HepG2 (cell line): ENCODE results near the gene NSUN3. TPM values are rescaled to one million over a fixed set of nuclear protein-coding genes. Genes with fewer than 3 reads are reported as not detected.

Source experiments
- ATAC-seq: fragments of 200-7000 bp; cut with Tn5 transposase; 3 replicates; pipeline ENCODE4 v1.9.1; 2020; ENCODE audit warnings: mild to moderate bottlenecking, moderate library complexity
- BruUV-seq: library from RNA; stranded (reverse); fragments of 400-500 nt; replicated peaks from 2 replicates; lab custom pipeline; 2021; lab: Mats Ljungman, UMichigan
- CTCF ChIA-PET: fragments of 300-600 bp; formaldehyde crosslinking; extraction: SDS; loops from one replicate; lab custom pipeline; 2021; ENCODE audit warnings: low total read pairs, inconsistent platforms, low intra/inter-chr PET ratio; lab: Yijun Ruan, JAX
- POLR2A ChIA-PET: fragments of 350-600 bp; sonication (Branson Sonifier 250); formaldehyde crosslinking; loops from one replicate; lab custom pipeline; 2020; ENCODE audit warnings: antibody characterized with exemption, inconsistent platforms; lab: Yijun Ruan, JAX
- DNase-seq: peaks from one replicate; pipeline ENCODE4 v3.0.0-alpha.2; 2015; ENCODE audit warnings: low spot score
- FAIRE-seq: peaks from 3 replicates; lab custom pipeline; 2011; peaks lifted over from hg19 to GRCh38; lab: Jason Lieb, UNC
- H2AFZ ChIP-seq: one replicate; pipeline ENCODE4 v1.6.1; 2011; ENCODE audit warnings: low read length, inconsistent platforms
- H3K27ac ChIP-seq: fragments of 300-600 bp; 3 replicates; pipeline ENCODE4 v1.8.0; 2011; ENCODE audit warnings: mixed run types, mild to moderate bottlenecking, mixed read lengths, low read length, inconsistent platforms; ENCODE audit not compliant: insufficient read depth; ENCODE audit errors: extremely low read length
- H3K27me3 ChIP-seq, 2 experiments: fragments of 200-600 bp in 1 of 2; 2 replicates in 1 of 2; 3 replicates in 1 of 2; pipeline versions ENCODE4 v1.6.0 to v1.8.0; 2011; ENCODE audit warnings: low read length in 2 of 2, mild to moderate bottlenecking in 2 of 2, moderate library complexity in 2 of 2, inconsistent platforms in 1 of 2; ENCODE audit not compliant: insufficient read depth in 2 of 2, control insufficient read depth in 1 of 2
- H3K36me3 ChIP-seq, 2 experiments: fragments of 200-600 bp in 1 of 2; replicated peaks in 1 of 2; 2 replicates in 1 of 2; 3 replicates in 1 of 2; pipeline versions ENCODE4 v1.5.1 to v1.8.0; 2011; ENCODE audit warnings: low read length in 2 of 2, inconsistent platforms in 1 of 2; ENCODE audit not compliant: insufficient read depth in 2 of 2, control insufficient read depth in 1 of 2
- H3K4me1 ChIP-seq: 2 replicates; pipeline ENCODE4 v1.5.1; 2012; ENCODE audit warnings: low read length, inconsistent platforms; ENCODE audit not compliant: insufficient read depth
- H3K4me2 ChIP-seq: 2 replicates; pipeline ENCODE4 v1.6.0; 2011; ENCODE audit warnings: low read depth, low read length, inconsistent platforms
- H3K4me3 ChIP-seq, 3 experiments: fragments of 200-600 bp in 1 of 3; sonication (generic), shearing (Covaris generic) in 1 of 3; replicated peaks in 1 of 3; 2 replicates each; pipeline ENCODE4 v1.5.1; 2011 to 2016; ENCODE audit warnings: low read length in 3 of 3, inconsistent platforms in 2 of 3, low read depth in 2 of 3, mild to moderate bottlenecking in 2 of 3, control low read depth in 1 of 3, mixed read lengths in 1 of 3; ENCODE audit not compliant: insufficient read depth in 1 of 3
- H3K79me2 ChIP-seq: one replicate; pipeline ENCODE4 v1.6.1; 2011; ENCODE audit warnings: low read length, inconsistent platforms; ENCODE audit not compliant: insufficient read depth
- H3K9ac ChIP-seq: 2 replicates; pipeline ENCODE4 v1.6.0; 2011; ENCODE audit warnings: mild to moderate bottlenecking, low read depth, low read length, inconsistent platforms; ENCODE audit not compliant: insufficient read depth
- H3K9me3 ChIP-seq: 2 replicates; pipeline ENCODE4 v1.5.1; 2012; ENCODE audit warnings: mild to moderate bottlenecking, low read length
- H4K20me1 ChIP-seq: 2 replicates; pipeline ENCODE4 v1.6.0; 2011; ENCODE audit warnings: inconsistent platforms, mild to moderate bottlenecking, low read length, moderate library complexity; ENCODE audit not compliant: insufficient read depth
- AHR ChIP-seq: IDR thresholded peaks from 2 replicates; pipeline ENCODE4 v1.6.1; 2018; ENCODE audit warnings: missing genetic modification reagents, missing compliant biosample characterization
- CEBPZ ChIP-seq: IDR thresholded peaks from 2 replicates; pipeline ENCODE4 v1.6.1; 2012; ENCODE audit warnings: low read length, improper control_type of control experiment
- FOXM1 ChIP-seq: sonication (generic); formaldehyde crosslinking; IDR thresholded peaks from 2 replicates; pipeline ENCODE4 v1.5.0; 2020; ENCODE audit warnings: missing genetic modification reagents
- LBX2 ChIP-seq: sonication (generic); formaldehyde crosslinking; IDR thresholded peaks from 2 replicates; pipeline ENCODE4 v1.5.0; 2020; ENCODE audit warnings: missing genetic modification reagents, mild to moderate bottlenecking, borderline replicate concordance
- PHB2 ChIP-seq: fragments of 450-650 bp; IDR thresholded peaks from 2 replicates; pipeline ENCODE4 v1.6.1; 2018; ENCODE audit not compliant: partially characterized antibody
- SKI ChIP-seq: fragments of 450-650 bp; IDR thresholded peaks from one replicate; pipeline ENCODE4 v1.6.1; 2018; ENCODE audit warnings: mild to moderate bottlenecking; ENCODE audit not compliant: partially characterized antibody
- ZBTB10 ChIP-seq: sonication (generic); formaldehyde crosslinking; IDR thresholded peaks from 2 replicates; pipeline ENCODE4 v1.4.0; 2020; ENCODE audit warnings: missing genetic modification reagents, borderline replicate concordance
- ZNF724P ChIP-seq: sonication (generic); formaldehyde crosslinking; IDR thresholded peaks from 2 replicates; pipeline ENCODE4 v1.8.0; 2022; ENCODE audit warnings: missing genetic modification reagents, borderline replicate concordance
- WGBS: methylation state at CpG from one replicate; pipeline ENCODE4 v1.1.6; 2017; ENCODE audit warnings: low lambda C conversion rate; 5-methylcytosine and 5-hydroxymethylcytosine counted together
- in situ Hi-C: cut with HindIII; loops from 2 replicates; pipeline ENCODE4 v1.10.0; 2017; ENCODE audit warnings: low pct_unique_long_range_greater_than_20kb; ENCODE audit not compliant: extremely low pct_ligation_motif_present
- intact Hi-C: fragments of 100-400 bp; cut with micrococcal nuclease; formaldehyde crosslinking; loops from one replicate; pipeline ENCODE4 v1.10.0; 2022; ENCODE audit not compliant: unreplicated experiment
- polyA plus RNA-seq, 8 experiments: library from polyadenylated mRNA; depleted of rRNA in 3 of 8; stranded (reverse) in 7 of 8; unstranded in 1 of 8; fragments of >200 nt; fragmentation: Illumina TruSeq in 4 of 8; extraction: Trizol in 4 of 8; gene quantifications; 2 replicates each; pipeline versions ENCODE4 v1.2.1 to v1.2.3, GENCODE V29; 2011 to 2016; ENCODE audit warnings: low read depth in 4 of 8, missing spikeins in 1 of 8, mixed read lengths in 1 of 8; ENCODE audit not compliant: insufficient read depth in 1 of 8
- total RNA-seq, 5 experiments: library from RNA; depleted of rRNA; stranded (reverse); fragments of >200 nt; fragmentation: Illumina TruSeq; extraction: Trizol; gene quantifications; 2 replicates each; pipeline ENCODE4 v1.2.3, GENCODE V29; 2016; ENCODE audit warnings: low read depth in 1 of 5
- TF ChIP-seq, protein P1 (sequence below): IDR thresholded peaks from 2 replicates; pipeline ENCODE4 v1.6.1; 2016; ENCODE audit warnings: control low read depth
- TF ChIP-seq, protein P2 (sequence below): sonication (generic); formaldehyde crosslinking; IDR thresholded peaks from 2 replicates; pipeline ENCODE4 v1.9.0; 2021; ENCODE audit warnings: missing genetic modification reagents, borderline replicate concordance
- TF ChIP-seq, protein P3 (sequence below): sonication (generic); formaldehyde crosslinking; IDR thresholded peaks from 2 replicates; pipeline ENCODE4 v1.4.0; 2020; ENCODE audit warnings: mild to moderate bottlenecking, missing genetic modification reagents

The NSUN3 gene
- total and polyA plus RNA-seq, 2 of the 13 experiments (the other 11 are each of a cell fraction or from before 2014, with no cell fraction given) = 3.2 to 10.6 TPM

DNA sequence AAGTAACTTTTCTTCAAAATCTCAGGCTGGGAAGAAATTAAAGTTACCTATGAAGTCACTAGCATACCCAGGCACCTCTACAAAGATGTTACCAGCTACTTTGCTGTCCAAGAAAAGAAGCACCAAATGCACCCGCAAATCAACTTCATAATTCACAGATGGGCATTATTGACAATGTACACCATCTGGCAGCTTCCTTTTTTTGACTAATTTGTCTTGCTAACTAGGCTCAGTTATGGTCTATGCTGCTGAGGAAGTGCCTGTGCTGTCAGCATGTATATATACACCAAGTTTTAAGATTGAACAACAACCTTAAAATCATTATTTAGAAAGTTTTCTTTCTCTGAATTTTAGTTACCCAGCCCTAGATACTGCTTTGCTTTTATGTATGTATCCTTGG is 93.8 kb downstream of the NSUN3 start (continued):
- TF ChIP-seq, protein P1, sequence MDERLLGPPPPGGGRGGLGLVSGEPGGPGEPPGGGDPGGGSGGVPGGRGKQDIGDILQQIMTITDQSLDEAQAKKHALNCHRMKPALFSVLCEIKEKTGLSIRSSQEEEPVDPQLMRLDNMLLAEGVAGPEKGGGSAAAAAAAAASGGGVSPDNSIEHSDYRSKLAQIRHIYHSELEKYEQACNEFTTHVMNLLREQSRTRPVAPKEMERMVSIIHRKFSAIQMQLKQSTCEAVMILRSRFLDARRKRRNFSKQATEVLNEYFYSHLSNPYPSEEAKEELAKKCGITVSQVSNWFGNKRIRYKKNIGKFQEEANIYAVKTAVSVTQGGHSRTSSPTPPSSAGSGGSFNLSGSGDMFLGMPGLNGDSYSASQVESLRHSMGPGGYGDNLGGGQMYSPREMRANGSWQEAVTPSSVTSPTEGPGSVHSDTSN = no peak
- TF ChIP-seq ZNF724P (no peak), CEBPZ (no peak), FOXM1 (no peak)

GRCh38 chr3:94158512-94158911 is 95.7 kb downstream of the NSUN3 start:
- Histone ChIP-seq H3K79me2 (no peaks in the 10 kb centered on the region), H3K9me3 (no peaks in the 10 kb centered on the region), H4K20me1 (no peaks in the 10 kb centered on the region), H3K27me3 (no peaks in the 10 kb centered on the region; a peak in 1 of 5 replicates), H3K36me3 (no peaks in the 10 kb centered on the region), H3K4me1 (no peaks in the 10 kb centered on the region), H3K4me3 (no peak overlapping the region), H2AFZ (no peak overlapping the region), H3K9ac (no peak overlapping the region), H3K27ac (no peak overlapping the region), H3K4me2 (no peak overlapping the region)
- WGBS = 55% methylated on average over 4 of the region's 4 CpGs
- no peak for ATAC-seq
- CTCF ChIA-PET = no interaction called here
- DNase-seq = no peak
- TF ChIP-seq LBX2 (CRISPR knock-in tag) = no peak
- TF ChIP-seq, protein P2, sequence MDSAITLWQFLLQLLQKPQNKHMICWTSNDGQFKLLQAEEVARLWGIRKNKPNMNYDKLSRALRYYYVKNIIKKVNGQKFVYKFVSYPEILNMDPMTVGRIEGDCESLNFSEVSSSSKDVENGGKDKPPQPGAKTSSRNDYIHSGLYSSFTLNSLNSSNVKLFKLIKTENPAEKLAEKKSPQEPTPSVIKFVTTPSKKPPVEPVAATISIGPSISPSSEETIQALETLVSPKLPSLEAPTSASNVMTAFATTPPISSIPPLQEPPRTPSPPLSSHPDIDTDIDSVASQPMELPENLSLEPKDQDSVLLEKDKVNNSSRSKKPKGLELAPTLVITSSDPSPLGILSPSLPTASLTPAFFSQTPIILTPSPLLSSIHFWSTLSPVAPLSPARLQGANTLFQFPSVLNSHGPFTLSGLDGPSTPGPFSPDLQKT (CRISPR knock-in tag) = no peak
- TF ChIP-seq AHR = no peak
- TF ChIP-seq ZBTB10 (CRISPR knock-in tag) = no peak
- TF ChIP-seq SKI = no peak
- TF ChIP-seq, protein P3, sequence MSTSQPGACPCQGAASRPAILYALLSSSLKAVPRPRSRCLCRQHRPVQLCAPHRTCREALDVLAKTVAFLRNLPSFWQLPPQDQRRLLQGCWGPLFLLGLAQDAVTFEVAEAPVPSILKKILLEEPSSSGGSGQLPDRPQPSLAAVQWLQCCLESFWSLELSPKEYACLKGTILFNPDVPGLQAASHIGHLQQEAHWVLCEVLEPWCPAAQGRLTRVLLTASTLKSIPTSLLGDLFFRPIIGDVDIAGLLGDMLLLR (CRISPR knock-in tag) = no peak
- TF ChIP-seq PHB2 = no peak
- BruUV-seq = no TSS peak
- in situ Hi-C loops (no loop called here), intact Hi-C loops (no loop called here)
- POLR2A ChIA-PET = no interaction called here
- no peak for FAIRE-seq
